Lower leg skin (tissue), 3 donors: ENCODE data around the gene ACAN.

Source experiments
- POLR2A ChIP-seq, 2 donors: fragments of 450-650 bp; IDR thresholded peaks; one replicate each; pipeline ENCODE4 v1.6.1; 2016 to 2017; ENCODE audit warnings: antibody characterized with exemption in 2 of 2, mild to moderate bottlenecking in 1 of 2, moderate library complexity in 1 of 2
- TF ChIP-seq, protein P1 (sequence below), 3 donors: fragments of 450-650 bp; IDR thresholded peaks; one replicate each; pipeline ENCODE4 v1.5.1; 2016; ENCODE audit warnings: antibody characterized with exemption in 3 of 3, mild to moderate bottlenecking in 3 of 3, moderate library complexity in 2 of 3

DNA sequence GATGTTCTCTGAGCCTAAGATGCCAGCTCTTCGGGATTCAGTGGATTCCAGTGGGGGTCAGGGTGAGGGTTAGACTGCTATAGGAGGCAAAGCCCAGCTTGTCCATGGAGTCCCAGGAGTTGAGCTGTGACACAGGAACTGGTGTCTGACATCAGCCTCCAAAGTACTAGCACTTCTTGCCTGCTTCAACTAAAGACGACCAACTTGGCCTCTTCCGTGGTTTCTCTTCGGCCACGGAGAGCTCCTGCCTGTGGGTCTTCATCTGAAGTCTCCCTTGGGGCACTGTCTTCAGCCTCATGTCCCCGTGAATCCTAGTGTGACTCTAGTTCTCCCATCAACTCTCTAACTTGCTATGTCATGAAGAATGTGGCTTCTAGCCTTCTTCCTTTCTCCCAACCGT, 12.8 kb upstream of the ACAN start:
- TF ChIP-seq, protein P1, sequence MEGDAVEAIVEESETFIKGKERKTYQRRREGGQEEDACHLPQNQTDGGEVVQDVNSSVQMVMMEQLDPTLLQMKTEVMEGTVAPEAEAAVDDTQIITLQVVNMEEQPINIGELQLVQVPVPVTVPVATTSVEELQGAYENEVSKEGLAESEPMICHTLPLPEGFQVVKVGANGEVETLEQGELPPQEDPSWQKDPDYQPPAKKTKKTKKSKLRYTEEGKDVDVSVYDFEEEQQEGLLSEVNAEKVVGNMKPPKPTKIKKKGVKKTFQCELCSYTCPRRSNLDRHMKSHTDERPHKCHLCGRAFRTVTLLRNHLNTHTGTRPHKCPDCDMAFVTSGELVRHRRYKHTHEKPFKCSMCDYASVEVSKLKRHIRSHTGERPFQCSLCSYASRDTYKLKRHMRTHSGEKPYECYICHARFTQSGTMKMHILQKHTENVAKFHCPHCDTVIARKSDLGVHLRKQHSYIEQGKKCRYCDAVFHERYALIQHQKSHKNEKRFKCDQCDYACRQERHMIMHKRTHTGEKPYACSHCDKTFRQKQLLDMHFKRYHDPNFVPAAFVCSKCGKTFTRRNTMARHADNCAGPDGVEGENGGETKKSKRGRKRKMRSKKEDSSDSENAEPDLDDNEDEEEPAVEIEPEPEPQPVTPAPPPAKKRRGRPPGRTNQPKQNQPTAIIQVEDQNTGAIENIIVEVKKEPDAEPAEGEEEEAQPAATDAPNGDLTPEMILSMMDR (IDR thresholded peaks at IDR 0.05), result no peak
- no peak for TF ChIP-seq POLR2A (IDR thresholded peaks at IDR 0.05)
